NCI-H2196 treated with DMSO at 0.1 percent for 48 hours (cell line): ENCODE measurements around the gene KIF25.

Experiments used
- DNase-seq: peaks from one replicate; lab custom pipeline; 2025; ENCODE audit not compliant: unreplicated experiment; lab: John Stamatoyannopoulos, UW

Gene KIF25

DNA sequence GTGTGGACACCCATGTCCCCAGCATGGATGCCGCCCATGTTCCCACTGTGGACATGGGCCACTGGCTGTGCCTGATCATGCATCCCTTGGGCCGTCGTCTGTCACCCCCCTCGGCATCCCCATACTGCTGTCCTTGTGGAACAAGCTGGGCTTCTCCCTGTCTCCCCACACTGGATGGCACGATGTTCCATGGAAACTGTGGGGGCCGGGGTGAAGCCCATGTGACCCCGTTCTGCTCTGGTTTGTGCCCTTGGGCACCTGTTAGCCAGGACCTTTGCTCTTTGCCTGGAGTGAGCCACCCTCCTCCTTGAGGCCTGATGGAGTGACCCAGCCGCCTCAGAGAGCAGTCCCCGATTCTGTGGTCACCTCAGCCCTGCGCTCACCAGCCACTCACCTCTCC is 89.1 kb downstream of the KIF25 start:
- no peak for DNase-seq

DNA sequence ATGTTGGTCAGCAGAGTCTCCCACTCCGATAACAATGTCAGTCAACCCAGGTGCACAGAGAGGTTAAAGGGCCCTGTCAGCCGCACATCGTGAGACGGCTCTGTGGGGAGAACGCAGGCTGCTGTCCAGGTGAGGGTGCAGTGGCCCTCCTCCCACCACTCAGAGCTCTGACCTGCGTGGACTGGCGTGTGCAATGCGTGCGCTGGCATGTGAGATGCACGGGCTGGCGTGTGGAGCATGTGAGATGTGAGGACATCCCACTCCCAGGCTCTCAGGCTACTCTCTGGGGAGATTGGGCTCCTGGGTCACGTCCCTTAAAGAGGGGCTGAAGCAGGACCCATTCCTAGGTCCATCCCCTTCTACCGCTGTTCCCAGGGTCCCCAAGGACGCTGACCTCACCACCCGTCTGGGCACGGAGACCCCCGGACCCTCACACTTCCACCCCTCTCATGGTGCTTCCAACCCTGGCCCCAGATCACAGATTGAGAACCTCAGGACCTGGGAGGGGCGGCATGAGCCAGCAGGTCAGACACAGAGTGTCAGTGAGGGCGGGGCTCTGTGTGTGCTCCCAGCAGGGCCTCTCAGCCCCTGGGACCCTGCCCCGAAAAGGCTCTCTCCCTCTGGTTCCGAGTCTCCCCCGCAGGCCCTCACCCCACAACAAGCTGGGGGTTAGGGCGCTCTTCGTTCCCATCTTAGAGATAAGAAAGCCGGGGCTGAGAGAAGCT is 90.1 kb downstream of the KIF25 start:
- no peak for DNase-seq

DNA sequence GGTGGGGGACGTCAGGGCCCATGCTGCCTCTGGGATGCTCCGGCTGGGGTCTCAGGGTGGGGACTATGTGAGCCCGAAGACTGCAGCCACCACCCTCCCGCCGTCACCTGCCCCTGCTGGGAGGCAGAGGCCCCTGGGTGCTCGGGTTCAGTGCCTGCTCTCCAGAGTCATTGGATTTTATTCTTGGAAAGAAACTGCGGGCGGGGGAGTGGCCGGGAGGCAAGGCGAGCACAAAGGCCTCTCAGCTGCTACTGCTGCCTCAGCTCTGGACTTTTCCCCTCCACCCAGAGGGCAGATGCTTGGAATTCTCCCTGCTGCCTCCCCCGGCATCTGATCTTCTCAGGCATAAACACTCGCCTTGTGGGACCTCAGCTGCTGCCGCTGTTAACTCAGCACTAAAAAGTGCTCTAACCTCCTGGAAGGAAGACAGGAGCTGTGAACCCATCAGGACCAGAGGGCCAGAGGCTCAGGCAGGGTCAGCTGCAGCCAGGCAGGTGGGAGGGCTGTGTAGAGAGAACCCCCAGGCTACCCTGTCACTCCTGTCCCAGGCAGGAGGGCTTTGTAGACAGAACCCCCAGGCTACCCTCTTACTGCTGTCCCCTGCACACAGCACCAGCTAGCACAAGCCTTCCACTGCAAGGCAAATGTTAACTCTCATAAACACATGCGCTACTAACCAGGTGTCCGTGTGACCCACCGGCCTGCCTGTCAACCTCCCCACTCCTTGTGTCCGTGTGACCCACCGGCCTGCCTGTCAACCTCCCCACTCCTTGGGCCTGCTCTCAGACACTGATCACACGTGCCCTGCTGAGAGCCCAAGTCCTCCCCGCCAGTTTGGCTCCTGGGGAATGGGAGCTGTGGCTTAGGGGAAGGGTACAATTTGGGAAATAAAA is 90.9 kb downstream of the KIF25 start:
- DNase-seq = no peak

DNA sequence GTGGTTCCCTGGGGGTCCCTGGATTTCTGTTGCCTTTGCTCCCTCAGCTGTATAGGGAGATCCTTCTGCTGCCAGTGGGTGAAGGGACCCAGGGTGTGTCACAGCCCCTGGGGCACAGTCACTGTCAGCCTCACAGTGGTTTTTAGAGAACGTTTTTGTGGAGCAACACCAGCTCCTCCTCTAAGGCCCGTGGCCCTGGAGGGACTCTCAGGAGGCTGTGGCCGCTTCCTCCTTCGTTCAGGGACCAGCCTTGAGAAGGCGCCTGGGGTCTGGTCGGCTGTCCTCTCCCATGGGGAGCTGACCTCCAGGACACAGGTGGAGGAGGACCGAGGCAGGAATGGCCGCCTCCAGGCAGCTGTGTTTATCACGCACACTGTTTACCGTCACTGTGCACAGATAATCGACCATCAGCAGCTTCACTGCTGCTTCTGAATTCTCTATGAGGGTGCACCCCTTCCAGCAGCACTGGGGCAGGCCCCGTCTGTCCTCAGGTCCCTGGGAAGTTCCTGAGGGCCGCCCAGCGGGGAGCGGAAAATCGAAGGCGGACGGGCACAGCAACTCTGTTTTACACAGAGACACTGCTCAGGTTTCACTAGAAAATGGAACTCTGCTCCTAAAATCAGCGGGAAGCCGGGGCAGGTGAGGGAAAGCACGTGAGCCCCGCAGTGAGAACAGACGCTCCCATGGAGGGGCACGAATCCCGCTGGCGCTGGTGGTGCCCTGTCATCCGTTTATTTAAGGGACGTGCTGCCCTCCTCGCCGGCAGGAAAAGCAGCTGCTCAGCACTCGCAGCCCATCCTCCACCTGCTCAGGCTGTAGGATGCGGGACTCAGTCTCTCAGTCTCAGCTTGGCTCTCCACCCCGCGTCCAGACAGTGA is 92.0 kb downstream of the KIF25 start:
- DNase-seq = no peak

DNA sequence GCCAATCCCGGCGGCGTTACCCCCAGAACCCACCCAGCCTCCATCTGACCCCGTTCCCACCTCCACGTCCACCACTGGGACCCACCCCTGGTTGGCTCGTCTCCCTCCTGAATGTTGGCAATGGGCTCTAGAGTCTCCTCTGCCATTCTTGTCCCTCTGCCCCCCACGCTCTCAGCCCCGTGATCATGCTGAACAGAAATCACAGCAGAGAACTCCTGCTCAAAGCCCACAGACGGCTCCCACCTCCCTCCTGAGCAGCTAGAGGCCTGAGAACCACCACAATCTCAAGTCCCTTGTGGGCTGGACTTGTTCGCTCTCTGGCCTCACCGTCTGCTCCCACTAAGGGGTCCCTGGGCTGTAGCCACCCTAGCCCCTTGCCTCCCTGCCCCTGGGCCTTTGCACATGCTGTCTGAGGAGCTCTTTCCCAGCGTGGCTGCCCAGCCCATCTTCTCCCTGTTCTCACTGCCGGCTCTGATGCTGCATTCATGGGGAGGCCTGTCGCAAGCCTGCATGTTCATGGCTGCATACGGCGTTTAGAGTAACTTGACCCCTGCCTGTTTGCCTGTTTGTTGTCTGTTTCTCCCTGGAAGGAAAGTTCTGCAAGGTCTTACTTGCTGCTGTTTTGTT is 92.7 kb downstream of the KIF25 start:
- DNase-seq = no peak

DNA sequence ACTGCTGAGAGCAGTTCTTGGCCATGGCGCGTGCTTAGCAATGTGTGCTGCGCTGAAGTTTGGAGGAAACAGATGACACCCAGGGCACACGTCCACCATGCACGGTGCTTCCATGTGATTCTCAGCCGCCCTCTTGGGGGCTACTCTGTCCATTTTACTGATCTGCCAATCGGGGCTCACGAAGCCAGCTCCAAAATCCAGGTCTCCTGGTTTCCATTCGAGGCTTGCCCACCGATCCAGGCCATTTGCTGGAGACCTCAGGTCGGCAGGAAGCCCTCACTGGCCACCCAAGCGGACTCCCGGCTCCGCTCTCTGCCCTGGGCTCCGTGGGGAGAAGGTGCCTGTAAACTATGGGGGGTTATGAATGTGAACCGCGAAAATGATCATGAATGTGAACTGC is 93.2 kb downstream of the KIF25 start:
- DNase-seq = no peak

DNA sequence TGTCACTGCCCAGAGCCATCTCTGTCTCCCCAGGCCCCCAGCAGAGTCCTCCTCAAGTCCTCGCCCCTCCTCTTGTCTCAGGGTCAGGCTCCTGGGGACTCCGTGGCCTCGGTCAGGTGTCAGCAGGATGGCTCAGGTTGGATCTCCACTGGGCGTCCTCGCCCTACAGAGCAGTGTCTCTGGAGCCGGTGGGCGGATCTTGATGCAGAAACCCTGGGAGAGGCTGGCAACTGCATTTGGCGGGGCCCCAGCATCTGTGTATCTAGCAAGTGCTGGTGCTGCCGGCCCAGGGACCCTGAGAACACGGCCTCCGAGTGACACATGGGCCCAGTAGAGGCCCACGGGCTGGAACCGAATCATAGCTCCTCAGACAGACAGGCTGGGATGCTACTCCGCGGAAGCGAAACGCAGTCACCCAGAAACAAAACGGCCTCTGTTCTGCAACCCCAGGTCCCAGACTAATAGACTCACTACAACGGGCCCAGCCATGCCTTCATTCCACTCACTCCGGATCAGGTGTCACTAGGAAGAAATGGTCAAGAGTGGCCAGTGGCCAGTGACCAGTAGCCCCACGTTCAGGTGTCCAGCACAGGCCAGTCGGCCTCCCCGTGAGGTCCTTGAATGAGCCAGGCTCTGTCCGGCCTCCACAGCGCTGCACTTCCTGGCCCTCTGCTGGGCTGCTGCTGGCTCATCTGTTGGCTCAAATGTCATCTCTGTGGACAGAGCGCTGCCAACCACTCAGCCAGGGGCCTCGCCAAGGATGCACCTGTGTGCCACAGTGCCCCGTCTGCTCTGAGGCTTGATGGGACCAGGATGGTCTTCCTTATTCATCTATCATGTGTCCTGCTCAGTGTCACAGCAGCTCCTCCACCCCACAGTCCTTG is 94.2 kb downstream of the KIF25 start:
- peak; percentile 1 for DNase-seq

DNA sequence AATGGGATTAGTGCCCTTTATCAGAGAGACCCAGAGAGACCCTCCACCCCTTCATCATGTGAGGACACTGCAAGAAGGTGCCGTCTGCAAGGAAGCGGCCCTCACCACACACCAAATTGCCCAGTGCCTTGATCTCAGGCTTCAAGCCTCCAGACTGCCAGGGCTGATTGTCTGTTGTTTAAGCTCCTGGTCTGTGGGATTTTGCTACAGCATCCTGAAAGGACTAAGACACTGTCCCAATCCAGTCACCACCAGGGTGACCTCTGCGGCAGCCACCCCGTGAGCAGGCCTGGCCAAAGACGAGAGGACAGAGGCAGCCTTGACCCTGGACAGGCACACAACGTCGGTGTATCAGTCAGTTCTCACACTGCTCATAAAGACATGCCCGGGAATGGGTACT is 95.1 kb downstream of the KIF25 start:
- no peak for DNase-seq

DNA sequence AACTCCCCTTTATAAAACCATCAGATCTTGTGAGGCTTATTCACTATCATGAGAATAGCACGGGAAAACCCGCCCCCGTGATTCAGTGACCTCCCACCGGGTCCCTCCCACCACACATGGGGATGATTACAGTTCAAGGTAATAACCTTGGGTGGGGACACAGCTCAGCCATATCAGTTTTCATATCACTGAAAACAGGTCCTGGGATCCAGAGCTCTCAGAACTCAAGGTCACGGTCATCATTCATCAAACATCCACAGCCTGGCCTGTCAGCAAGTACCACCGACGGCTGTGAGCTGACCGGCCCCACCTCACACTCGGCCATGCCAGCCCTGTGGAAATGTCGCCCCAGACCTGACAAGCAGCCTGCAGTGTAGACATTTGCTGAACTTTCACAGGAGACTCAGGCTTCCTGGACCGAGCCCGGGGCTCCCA is 95.6 kb downstream of the KIF25 start:
- DNase-seq = no peak

DNA sequence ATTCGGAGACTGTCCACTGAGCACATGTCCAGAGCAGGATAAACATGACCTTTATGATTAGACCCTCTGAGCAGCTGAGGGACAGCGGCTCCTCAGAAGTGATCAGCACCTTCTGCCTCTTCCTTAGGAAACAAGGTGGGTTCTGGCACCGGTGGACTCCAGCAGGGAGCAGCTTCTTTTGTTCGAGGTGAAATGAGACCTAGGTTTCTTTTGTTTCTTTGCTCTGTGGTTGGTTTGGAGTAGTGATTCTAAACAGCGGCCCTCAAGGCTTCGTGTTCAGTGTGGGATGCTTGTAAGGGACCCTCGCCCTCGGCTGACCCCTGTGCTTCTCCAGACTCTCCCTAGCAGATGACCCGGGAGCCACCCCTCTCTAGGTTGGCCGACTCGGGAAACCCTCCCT is 96.2 kb downstream of the KIF25 start:
- no peak for DNase-seq
